ENCODE results near the gene ANXA10.
"Not testable (repeated sequence)": the region's sequence is repeated elsewhere in the genome, so short reads cannot be mapped to it uniquely, and the experiment has no call there.

ANXA10 gene

GRCh38 chr4:168200685-168201084 is 108.3 kb downstream of the ANXA10 start:
- DNase-seq (ENCODE audit: low read depth): no peak
- no peak for TF ChIP-seq MAX (IDR thresholded peaks at IDR 0.05; ENCODE audit: low read depth, low read length)
- no peak for TF ChIP-seq MYC (IDR thresholded peaks at IDR 0.05; ENCODE audit: low read depth, low read length)
- no peak for TF ChIP-seq CTCF (IDR thresholded peaks at IDR 0.05; ENCODE audit: low read depth, low read length)
- no peak for TF ChIP-seq POLR2A (IDR thresholded peaks at IDR 0.05; ENCODE audit: extremely low read depth, insufficient read length)
- H3K4me3 ChIP-seq (ENCODE audit: low read depth, low read length): no peak overlapping the region

GRCh38 chr4:168203233-168203911 is 111.0 kb downstream of the ANXA10 start:
- no peak overlapping the region for H3K4me3 ChIP-seq (ENCODE audit: low read depth, low read length)
- no peak for TF ChIP-seq MAX (IDR thresholded peaks at IDR 0.05; ENCODE audit: low read depth, low read length)
- TF ChIP-seq POLR2A (IDR thresholded peaks at IDR 0.05; ENCODE audit: extremely low read depth, insufficient read length): no peak
- TF ChIP-seq CTCF (IDR thresholded peaks at IDR 0.05; ENCODE audit: low read depth, low read length): no peak
- no peak for TF ChIP-seq MYC (IDR thresholded peaks at IDR 0.05; ENCODE audit: low read depth, low read length)
- no peak for DNase-seq (ENCODE audit: low read depth)

GRCh38 chr4:168208957-168209614 is 116.7 kb downstream of the ANXA10 start:
- no peak for DNase-seq (ENCODE audit: low read depth)
- H3K4me3 ChIP-seq (ENCODE audit: low read depth, low read length): no peak overlapping the region
- TF ChIP-seq MYC (IDR thresholded peaks at IDR 0.05; ENCODE audit: low read depth, low read length): no peak
- TF ChIP-seq POLR2A (IDR thresholded peaks at IDR 0.05; ENCODE audit: extremely low read depth, insufficient read length): no peak
- TF ChIP-seq CTCF (IDR thresholded peaks at IDR 0.05; ENCODE audit: low read depth, low read length): no peak
- no peak for TF ChIP-seq MAX (IDR thresholded peaks at IDR 0.05; ENCODE audit: low read depth, low read length)

- DNase-seq (ENCODE audit: low read depth): no peak
- no peak overlapping the region for H3K4me3 ChIP-seq (ENCODE audit: low read depth, low read length)
- TF ChIP-seq POLR2A (IDR thresholded peaks at IDR 0.05; ENCODE audit: extremely low read depth, insufficient read length) (no peak), CTCF (IDR thresholded peaks at IDR 0.05; ENCODE audit: low read depth, low read length) (no peak), MYC (IDR thresholded peaks at IDR 0.05; ENCODE audit: low read depth, low read length) (no peak), MAX (IDR thresholded peaks at IDR 0.05; ENCODE audit: low read depth, low read length) (no peak)
Measured at GRCh38 chr4:168212656-168213055, 120.3 kb downstream of the ANXA10 start.

GRCh38 chr4:168213511-168213910 is 121.2 kb downstream of the ANXA10 start:
- not testable (repeated sequence) for H3K4me3 ChIP-seq (ENCODE audit: low read depth, low read length); DNase-seq (ENCODE audit: low read depth)

GRCh38 chr4:168218645-168219044 is 126.3 kb downstream of the ANXA10 start:
- no peak overlapping the region for H3K4me3 ChIP-seq (ENCODE audit: low read depth, low read length)
- no peak for DNase-seq (ENCODE audit: low read depth)
- TF ChIP-seq POLR2A (IDR thresholded peaks at IDR 0.05; ENCODE audit: extremely low read depth, insufficient read length): no peak
- no peak for TF ChIP-seq MAX (IDR thresholded peaks at IDR 0.05; ENCODE audit: low read depth, low read length)
- TF ChIP-seq CTCF (IDR thresholded peaks at IDR 0.05; ENCODE audit: low read depth, low read length): no peak
- no peak for TF ChIP-seq MYC (IDR thresholded peaks at IDR 0.05; ENCODE audit: low read depth, low read length)

Measured in NB4 (cell line).